Non-pigmented ciliary epithelial cell (primary cell): ENCODE results near the gene ZNF511.

Source experiments
- DNase-seq: peaks from one replicate; pipeline ENCODE4 v3.0.0-alpha.2; 2010; ENCODE audit warnings: low read depth

The ZNF511 gene

DNA sequence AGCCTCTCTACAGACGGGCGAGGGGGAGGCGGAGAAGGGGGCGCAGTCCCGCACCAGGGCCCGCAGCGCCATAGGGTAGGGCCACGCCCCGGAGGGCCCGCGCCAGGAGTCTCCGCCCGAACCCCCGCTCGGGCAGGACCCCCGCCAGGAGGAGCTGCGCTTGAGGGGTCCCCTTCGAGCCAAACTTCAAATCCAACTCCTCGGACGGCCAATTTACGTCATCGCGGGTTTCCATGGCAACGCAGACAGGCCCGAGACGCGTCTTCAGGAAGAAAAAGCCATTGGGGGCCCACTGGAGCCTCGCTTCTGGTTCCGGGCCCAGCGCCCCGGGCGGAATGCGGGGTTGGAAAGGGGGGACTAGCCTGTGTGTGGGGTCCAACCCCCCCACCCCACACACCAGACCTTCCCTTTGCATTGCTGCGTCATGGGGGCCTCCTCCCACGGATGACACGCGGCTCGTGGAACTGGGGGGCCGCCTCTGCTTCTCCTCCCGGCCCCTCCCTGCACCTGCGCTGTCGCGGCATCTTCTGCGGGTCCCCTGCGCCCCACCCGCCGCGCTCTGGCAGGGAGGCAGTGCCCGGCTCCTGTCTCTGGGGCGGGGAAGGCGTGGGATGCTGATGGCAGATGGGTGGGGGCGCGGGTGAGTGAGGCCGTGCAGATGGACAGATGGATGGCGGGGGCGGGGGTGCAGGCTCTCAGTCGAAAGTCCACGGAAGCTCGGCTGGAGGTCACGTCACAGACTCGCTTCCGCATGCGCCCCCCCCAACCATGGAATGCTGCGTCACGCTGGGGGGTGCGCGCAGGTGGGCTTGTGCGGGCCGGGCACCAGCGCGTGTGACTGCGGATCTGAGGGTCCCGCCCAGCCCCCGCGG, 26.8 kb downstream of the ZNF511 start:
- no peak for DNase-seq

GRCh38 chr10:133336118-133336576, 27.4 kb downstream of the ZNF511 start:
- no peak for DNase-seq

DNA sequence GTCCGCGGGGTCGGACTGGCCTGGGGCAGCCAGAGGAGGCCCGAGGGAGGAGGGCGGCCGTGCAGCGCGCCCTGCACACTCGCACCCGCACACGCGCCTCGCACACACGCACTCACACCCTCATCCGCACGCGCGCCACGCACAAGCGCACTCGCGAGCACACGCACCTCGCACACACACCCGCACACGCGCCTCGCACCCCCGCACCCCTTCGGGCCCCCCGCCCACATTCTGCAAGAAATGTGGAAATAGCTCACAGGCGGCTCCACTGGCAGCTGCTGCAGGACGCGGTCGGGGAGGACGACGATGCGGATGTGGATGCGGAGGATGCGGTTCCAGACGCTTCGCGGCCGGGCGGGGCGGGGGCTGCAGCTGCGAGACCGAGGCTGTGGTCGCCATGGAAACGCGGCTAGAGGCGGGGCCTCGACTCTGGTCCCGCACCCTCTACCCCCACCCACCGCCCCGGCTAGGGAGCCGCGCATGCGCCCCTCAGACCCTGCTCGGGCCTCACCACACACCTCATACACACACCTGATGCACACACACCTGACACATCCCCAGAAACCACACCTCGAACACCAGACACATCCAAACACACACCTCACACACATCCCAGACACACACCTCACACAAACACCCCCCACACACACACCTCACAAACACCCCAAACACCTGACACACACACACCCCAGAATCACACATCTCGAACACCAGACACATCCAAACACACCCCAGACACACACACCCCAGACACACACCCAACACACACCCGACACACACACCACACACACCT, 28.1 kb downstream of the ZNF511 start, which contains the start of gene CALY:
CALY (minus strand) TSS at position 320 of the 793 bp plus-strand sequence. CDS start 7,907 bp downstream, outside the sequence.
- no peak for DNase-seq

DNA sequence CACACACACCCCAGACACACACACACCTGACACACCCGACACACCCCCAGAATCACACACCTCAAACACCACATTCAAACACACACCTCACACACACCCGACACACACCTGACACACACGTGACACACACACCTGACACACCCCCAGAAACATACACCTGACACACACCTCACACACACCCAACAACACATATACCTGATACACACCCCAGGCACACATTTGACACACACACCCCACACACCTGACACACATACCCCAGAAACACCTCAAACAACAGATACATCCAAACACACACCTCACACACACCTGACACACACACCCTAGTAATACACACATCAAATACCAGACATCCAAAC, 28.6 kb downstream of the ZNF511 start:
- DNase-seq, result no peak

DNA sequence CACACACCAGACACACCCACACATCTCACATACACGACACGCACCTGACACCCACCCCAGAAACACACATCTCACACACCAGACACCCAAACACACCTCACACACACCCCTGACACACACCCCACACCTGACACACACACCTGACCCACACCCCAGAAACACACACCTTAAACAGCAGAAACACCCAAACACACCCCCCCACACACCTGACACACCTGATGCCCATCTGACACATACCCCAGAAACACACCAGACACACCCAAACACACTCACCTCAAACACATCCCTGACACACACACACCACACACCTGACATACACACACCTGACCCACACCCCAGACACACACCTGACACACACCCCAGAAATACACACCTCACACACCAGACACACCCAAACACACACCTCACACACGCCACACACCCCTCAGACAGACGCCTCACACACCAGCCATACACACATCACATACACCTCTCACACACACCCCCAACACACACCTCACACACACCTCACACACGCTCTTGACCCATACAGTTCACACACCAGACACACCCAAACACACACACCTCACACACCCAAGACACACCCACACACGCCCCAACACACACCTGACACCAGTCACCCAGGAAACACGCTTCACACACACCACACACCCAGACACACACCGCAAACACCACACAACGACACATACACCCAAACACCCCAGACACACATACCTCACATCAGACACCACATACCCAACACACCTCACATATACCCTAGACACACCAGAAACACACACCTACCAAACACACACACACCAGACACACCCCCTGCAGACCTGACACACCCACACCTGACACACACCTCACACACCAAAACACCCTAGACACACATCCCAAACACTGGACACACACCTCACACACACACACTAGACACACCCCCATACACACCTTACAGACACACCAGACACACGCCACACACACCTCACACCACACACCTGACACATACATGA, 29.7 kb downstream of the ZNF511 start:
- no peak for DNase-seq

GRCh38 chr10:133339708-133340380, 31.1 kb downstream of the ZNF511 start:
- DNase-seq, result no peak

GRCh38 chr10:133341983-133342382, 33.3 kb downstream of the ZNF511 start:
- no peak for DNase-seq

- DNase-seq, result no peak
Observed at GRCh38 chr10:133342942-133343341, 34.2 kb downstream of the ZNF511 start.

- no peak for DNase-seq
Observed at GRCh38 chr10:133343558-133343957, 34.8 kb downstream of the ZNF511 start.

- DNase-seq, result no peak
Observed at GRCh38 chr10:133344236-133344635, 35.5 kb downstream of the ZNF511 start.

DNA sequence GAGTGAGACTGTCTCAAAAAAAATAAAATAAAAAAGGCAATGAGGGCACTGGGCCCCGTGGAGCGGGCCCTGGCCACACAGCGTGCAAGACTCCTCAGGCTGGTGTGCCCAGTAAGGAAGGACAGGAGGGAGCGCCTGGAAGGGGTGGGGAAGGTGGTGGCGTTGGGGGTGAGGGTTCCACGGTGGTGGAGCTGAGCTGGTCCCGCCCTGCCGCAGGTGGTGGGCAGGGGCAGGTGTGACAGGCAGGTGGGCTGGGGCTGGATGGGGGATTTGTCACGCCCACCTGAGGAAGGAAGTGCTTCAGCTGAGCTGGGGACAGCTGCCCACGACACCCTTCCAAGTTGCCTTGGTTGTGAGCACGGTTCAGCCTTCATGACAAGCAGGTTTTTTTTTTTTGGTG, 37.7 kb downstream of the ZNF511 start:
- DNase-seq, result no peak

DNA sequence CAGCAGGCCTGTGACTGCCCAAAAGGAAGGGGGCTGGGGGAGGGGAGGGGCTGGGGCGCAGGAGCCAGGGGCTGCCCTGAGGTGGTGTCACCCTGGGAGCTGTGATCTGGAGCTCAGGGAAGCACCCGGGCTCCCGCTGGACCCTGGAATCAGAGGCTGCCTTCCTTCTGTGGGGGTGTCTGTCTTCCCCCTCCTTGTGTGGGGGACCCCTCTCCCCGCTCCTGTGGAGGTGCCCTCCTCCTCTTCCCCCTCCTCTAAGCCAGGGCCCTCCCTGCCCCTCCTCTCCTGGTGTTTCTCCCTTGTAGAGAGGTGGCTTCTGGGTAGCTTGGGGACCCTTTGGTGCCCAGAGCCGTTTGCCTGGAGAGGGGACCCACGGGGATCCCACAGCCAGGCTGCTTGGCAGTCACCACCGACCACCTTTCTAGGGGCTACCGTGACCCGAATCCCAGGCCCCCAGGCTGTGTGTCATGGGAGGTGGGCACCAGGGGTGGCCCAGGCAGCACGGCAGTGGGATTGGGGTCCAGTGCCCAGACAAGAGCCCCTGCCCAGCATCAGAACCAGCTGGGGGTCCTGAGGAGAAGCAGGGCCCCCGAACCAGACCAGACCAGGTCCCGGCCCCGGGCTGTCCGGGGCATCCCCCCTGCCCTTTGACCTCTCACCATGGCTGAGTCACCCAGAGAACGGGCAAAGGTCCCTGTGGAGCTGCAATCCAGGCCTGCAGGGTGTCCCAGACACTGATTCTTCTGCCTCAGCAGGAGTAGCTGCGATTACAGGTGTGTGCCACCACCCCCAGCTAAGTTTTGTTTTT, 39.2 kb downstream of the ZNF511 start:
- DNase-seq, result no peak

- no peak for DNase-seq
Observed at GRCh38 chr10:133349160-133349568, 40.5 kb downstream of the ZNF511 start.

DNA sequence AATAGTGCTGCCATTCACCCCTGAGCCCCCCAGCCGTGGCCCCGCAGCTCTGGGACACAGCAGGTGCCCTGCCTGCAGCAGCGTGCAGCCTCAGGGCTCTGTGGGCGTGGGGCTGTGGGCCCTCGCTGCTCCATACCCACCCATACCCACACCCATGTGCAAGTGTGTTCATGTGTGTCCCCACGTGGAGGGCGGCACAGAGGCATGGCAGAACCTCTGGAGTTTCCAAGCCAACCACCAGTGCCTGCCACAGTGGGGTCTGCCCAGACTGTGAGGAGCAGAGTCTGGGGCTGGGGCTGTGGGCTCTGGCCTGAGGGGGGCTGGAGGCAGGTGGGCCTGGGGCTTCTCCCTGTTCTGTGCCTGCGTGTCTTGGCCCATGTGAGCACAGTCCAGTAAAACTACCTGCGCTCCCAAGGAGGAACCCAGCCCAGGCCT, 40.9 kb downstream of the ZNF511 start:
- DNase-seq, result no peak

DNA sequence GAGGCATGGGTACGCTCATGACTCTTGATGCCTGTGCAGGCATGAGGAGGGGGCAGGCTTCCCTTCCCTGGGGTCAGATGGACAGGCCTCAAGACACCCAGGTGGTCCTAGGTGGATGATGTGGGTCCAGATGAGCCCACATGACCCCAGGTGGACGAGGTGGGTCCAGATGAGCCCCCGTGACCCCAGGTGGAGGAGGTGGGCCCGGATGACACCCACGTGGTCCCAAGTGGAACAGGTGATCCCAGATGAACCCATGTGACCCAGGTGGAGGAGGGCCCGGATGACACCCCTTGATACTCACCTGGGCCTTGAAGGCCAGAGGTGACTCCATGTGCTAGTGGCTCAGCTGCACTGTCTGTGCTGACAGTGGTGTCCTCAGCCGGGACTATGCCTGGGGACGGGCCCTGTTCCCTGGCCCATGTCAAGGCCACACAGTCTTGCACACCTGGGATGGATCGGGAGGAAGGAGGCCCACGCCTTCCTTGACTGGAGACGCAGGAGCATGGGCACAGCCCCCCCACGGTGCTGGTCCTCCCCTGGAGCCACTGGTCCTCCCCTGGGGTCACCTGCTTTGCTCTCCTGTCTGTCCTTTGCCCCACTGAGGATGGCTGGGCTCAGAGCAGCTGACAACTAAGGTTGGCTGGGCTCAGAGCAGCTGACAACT, 41.7 kb downstream of the ZNF511 start:
- no peak for DNase-seq

GRCh38 chr10:133350950-133351329, 42.2 kb downstream of the ZNF511 start:
- DNase-seq, result no peak

DNA sequence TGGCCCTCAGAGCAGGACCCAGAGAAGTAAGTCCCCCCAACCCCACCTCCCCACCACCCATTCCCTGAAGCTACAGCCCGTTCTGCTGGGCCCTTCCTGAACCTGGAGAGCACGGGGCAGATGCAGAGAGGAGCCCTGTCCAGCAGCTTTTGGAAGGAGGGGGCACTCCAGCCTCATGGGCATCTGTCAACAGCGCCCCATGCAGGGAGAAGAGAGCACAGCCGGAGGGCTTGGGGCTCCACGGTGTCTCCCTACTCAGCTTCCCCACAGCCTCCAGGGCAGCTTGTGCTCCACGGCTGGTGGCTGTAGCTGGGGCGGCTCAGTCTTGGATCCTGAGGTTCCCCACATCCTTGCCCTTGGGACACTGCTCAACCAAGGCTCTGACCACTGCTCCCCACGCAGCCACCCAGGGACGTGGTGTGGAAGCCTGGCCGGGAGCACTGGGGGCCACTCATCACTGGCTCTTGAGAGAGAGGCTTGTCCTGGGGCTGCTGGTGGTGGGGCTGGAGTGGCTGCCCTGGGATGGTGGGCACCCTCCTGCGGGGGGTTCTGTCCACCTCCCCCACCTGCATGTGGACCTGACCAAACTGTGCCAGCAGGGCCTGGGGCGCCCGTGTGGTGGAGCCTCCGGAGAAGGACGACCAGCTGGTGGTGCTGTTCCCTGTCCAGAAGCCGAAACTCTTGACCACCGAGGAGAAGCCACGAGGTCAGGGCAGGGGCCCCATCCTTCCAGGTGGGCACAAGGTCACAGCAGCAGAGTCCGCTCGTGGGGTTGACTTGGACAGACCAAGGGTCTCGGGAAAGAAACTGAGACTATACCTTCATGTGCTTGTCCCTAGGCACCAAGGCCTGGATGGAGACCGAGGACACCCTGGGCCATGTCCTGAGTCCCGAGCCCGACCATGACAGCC, 42.9 kb downstream of the ZNF511 start:
- DNase-seq, result no peak

- no peak for DNase-seq
Observed at GRCh38 chr10:133353202-133353959, 44.7 kb downstream of the ZNF511 start.
